Neural crest cell (in vitro differentiated cells): Measurements from ENCODE around the gene P2RY2. TPM values are rescaled to one million over a fixed set of nuclear protein-coding genes. Genes with fewer than 3 reads are reported as not detected.
"Not testable (repeated sequence)": the region's sequence is repeated elsewhere in the genome, so short reads cannot be mapped to it uniquely, and the experiment has no call there.

Source experiments
- DNase-seq: peaks from one replicate; pipeline ENCODE4 v3.0.0; 2021; ENCODE audit warnings: low read depth, mixed read lengths, low spot score
- H3K27ac Mint-ChIP-seq: one replicate; pipeline ENCODE4 v1.8.0; 2021; ENCODE audit warnings: mild to moderate bottlenecking, mixed read lengths; ENCODE audit not compliant: unreplicated experiment
- H3K27me3 Mint-ChIP-seq: 2 replicates; pipeline ENCODE4 v1.8.0; 2021; ENCODE audit warnings: low read depth, mild to moderate bottlenecking, mixed read lengths
- H3K36me3 Mint-ChIP-seq: 2 replicates; pipeline ENCODE4 v1.8.0; 2021; ENCODE audit warnings: low read depth, mild to moderate bottlenecking, mixed read lengths
- H3K4me1 Mint-ChIP-seq: 2 replicates; pipeline ENCODE4 v1.8.0; 2021; ENCODE audit warnings: mixed read lengths
- H3K4me3 Mint-ChIP-seq: one replicate; pipeline ENCODE4 v1.8.0; 2021; ENCODE audit warnings: mild to moderate bottlenecking, mixed read lengths
- H3K9me3 Mint-ChIP-seq: 2 replicates; pipeline ENCODE4 v1.8.0; 2021; ENCODE audit warnings: mixed read lengths
- total RNA-seq: library from RNA; stranded (reverse); gene quantifications from 2 replicates; pipeline ENCODE4 v1.2.1, GENCODE V29; 2021
- TF ChIP-seq, protein P1 (sequence below): fragments of 200-600 bp; sonication (generic); conservative IDR thresholded peaks from 2 replicates; pipeline ENCODE4 v1.5.0; 2021; ENCODE audit warnings: antibody characterized with exemption, mild to moderate bottlenecking

The P2RY2 gene
- total RNA-seq, 1 donor from 2014 or later: 0.14 TPM

DNA sequence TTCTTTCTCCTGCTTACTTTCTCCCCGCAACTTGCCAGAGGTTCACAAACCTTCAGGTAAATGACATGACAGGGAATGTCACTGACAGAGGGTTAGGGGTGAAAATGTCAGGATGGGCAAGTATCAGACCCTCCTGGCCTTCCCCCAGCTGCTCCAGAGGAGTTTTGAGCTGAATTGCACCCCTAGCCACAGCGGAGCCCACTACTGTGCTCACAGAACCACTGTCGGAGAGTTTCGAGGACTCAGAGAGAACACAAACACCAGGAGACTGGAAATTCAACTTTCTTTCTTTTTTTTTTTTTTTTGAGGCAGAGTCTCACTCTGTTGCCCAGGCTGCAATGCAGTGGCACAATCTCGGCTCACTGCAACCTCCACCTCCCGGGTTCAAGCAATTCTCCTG lies 21.5 kb upstream of the P2RY2 start:
- Mint-ChIP-seq H3K27me3 (no peaks in the 10 kb centered on the region), H3K4me1 (peaks cover 20% of the 10 kb centered on the region), H3K4me3 (no peak overlapping the region), H3K9me3 (no peaks in the 10 kb centered on the region), H3K36me3 (no peaks in the 10 kb centered on the region), H3K27ac (no peak overlapping the region)
- DNase-seq: no peak
- TF ChIP-seq, protein P1, sequence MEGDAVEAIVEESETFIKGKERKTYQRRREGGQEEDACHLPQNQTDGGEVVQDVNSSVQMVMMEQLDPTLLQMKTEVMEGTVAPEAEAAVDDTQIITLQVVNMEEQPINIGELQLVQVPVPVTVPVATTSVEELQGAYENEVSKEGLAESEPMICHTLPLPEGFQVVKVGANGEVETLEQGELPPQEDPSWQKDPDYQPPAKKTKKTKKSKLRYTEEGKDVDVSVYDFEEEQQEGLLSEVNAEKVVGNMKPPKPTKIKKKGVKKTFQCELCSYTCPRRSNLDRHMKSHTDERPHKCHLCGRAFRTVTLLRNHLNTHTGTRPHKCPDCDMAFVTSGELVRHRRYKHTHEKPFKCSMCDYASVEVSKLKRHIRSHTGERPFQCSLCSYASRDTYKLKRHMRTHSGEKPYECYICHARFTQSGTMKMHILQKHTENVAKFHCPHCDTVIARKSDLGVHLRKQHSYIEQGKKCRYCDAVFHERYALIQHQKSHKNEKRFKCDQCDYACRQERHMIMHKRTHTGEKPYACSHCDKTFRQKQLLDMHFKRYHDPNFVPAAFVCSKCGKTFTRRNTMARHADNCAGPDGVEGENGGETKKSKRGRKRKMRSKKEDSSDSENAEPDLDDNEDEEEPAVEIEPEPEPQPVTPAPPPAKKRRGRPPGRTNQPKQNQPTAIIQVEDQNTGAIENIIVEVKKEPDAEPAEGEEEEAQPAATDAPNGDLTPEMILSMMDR: no peak

DNA sequence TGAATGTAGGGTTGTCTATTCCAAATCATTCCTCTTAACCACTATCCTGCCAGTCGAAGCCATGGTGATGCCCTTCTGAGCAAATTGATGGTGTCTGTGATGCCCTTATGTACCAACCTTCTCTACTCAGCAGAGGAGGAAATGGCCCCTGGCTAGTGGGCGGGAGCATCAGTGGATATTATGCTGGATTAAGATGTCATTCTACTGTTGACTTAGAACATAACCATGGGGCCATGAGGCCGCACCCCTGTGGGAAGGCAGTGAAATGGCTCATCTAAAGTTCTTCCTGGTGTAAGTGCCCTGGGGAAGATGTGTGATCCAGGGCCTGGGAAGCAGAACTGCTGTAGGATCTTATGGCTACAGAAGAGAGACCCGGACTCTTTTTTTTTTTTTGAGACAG lies 20.7 kb upstream of the P2RY2 start:
- Mint-ChIP-seq H3K36me3 (no peaks in the 10 kb centered on the region), H3K4me3 (no peak overlapping the region), H3K27me3 (no peaks in the 10 kb centered on the region), H3K4me1 (peaks cover 20% of the 10 kb centered on the region), H3K27ac (no peak overlapping the region), H3K9me3 (no peaks in the 10 kb centered on the region)
- no peak for DNase-seq
- TF ChIP-seq, protein P1: no peak

DNA sequence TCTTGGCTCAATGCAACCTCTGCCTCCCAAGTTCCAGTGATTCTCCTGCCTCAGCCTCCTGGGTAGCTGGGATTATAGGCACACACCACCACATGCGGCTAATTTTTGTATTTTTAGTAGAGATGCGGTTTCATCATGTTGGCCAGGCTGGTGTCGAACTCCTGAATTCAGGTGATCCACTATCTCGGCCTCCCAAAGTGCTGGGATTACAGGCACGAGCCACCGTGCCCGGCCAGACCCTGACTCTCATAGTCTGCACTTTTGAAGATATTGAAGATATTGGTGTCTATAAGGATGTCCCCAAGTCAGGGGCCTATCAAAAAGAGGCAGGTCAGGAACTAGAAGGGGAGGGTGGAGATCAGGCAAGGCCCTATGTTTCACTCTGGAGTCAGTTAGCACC lies 20.3 kb upstream of the P2RY2 start:
- not testable (repeated sequence) for H3K9me3 Mint-ChIP-seq, DNase-seq

DNA sequence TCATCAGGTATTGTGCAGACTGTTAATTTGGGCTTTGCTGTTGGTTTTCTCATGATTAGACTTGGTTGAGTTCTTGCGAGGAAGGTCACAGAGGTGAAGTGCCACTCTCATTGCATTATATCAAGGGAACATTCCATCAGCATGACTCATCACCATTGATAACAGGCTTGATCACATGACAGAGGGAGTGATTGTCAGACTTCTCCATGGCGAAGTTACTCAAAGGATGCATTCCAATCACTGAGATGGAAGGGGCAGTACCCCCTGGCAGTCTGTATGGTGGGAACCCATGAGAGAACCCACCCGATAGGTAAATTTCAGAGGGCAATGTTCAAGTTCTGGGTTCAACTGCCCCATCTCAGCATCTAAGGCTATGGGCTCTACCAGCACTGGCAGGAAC lies 19.4 kb upstream of the P2RY2 start:
- Mint-ChIP-seq H3K4me1 (peaks cover 20% of the 10 kb centered on the region), H3K36me3 (no peaks in the 10 kb centered on the region), H3K27me3 (no peaks in the 10 kb centered on the region), H3K27ac (no peak overlapping the region), H3K4me3 (no peak overlapping the region), H3K9me3 (no peaks in the 10 kb centered on the region)
- DNase-seq: no peak
- TF ChIP-seq, protein P1: no peak

More for the DNA sequence above, 20.3 kb upstream of the P2RY2 start:
- H3K36me3 Mint-ChIP-seq, H3K27me3 Mint-ChIP-seq, H3K4me3 Mint-ChIP-seq, H3K27ac Mint-ChIP-seq: not testable (repeated sequence)
- peaks cover 20% of the 10 kb centered on the region for H3K4me1 Mint-ChIP-seq

DNA sequence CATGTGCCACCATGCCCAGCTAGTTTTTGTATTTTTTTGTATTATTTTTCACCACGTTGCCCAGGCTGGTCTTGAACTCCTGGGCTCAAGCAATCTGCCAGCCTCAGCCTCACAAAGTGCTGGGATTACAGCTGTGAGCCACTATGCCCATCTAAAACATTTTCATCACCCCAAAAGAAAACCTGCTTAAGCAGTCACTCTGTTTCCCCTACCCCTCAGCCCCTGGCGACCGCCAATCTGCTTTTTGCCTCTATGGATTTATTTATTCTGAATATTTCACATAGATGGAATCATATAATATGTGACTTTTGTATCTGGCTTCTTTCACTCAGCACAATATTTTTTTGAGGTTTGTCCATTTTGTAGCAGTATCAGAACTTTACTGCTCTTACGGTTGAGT lies 18.6 kb upstream of the P2RY2 start:
- H3K27me3 Mint-ChIP-seq: no peaks in the 10 kb centered on the region
- H3K4me3 Mint-ChIP-seq: no peak overlapping the region
- no peak overlapping the region for H3K27ac Mint-ChIP-seq
- no peaks in the 10 kb centered on the region for H3K36me3 Mint-ChIP-seq
- TF ChIP-seq, protein P1: no peak
- H3K4me1 Mint-ChIP-seq: peaks cover 20% of the 10 kb centered on the region
- no peak for DNase-seq
- H3K9me3 Mint-ChIP-seq: no peaks in the 10 kb centered on the region

DNA sequence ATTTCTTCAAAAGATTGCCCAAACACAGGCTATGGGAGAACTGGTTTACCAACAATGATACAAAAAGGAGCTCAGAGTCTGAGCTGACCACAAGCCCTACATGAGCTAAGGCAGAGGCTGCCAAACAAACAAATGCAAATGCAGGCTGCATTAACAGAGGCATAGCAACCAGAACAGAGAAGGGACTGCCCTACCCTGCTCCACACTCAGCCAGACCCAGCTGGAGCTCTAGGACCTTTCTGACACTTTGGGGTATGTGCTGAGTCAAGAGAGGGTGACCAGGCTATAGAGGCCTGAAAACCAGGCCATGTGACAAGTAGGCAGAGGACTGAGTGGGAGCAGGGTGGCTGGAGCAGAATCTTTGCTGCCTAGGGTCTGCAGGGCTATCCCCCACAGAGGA lies 17.8 kb upstream of the P2RY2 start:
- no peak overlapping the region for H3K4me3 Mint-ChIP-seq
- H3K36me3 Mint-ChIP-seq: no peaks in the 10 kb centered on the region
- H3K9me3 Mint-ChIP-seq: no peaks in the 10 kb centered on the region
- no peak overlapping the region for H3K27ac Mint-ChIP-seq
- H3K27me3 Mint-ChIP-seq: no peaks in the 10 kb centered on the region
- TF ChIP-seq, protein P1: no peak
- peaks cover 20% of the 10 kb centered on the region for H3K4me1 Mint-ChIP-seq
- DNase-seq: no peak
